ENCODE results near the gene CHTOP.

The CHTOP gene

GRCh38 chr1:153608742-153609584, 24.9 kb upstream of the CHTOP start (continued):
- no peak for TF ChIP-seq YY1 (tag by site-specific recombination; IDR thresholded peaks at IDR 0.05)
- TF ChIP-seq ZFHX2 (tag by site-specific recombination; conservative IDR thresholded peaks at IDR 0.05), result peak; percentile 54

GRCh38 chr1:153609585-153609907, 24.3 kb upstream of the CHTOP start:
- POLR2A ChIA-PET, result interaction anchor here (3.3 kb wide), 1 partner anchor 17 kb away, joined by 10 read pairs; the partner anchor contains the start of gene S100A13
- H3K27ac ChIP-seq (ENCODE audit: extremely low read depth, low read depth, low read length), result no peak overlapping the region

GRCh38 chr1:153610334-153610733, 23.5 kb upstream of the CHTOP start:
- H3K9me3 ChIP-seq (ENCODE audit: control insufficient read depth, insufficient read depth, low read depth, low read length), result no peaks in the 10 kb centered on the region
- no peaks in the 10 kb centered on the region for H3K4me1 ChIP-seq (ENCODE audit: control insufficient read depth, insufficient read depth, low read length)
- no peak overlapping the region for H3K4me3 ChIP-seq (ENCODE audit: low read depth, low read length)
- ChIA-PET POLR2A (interaction anchor here (1.1 to 3.3 kb wide), 2 partner anchors 16 to 20 kb away, joined by 3 to 10 read pairs; partner anchors contain the start of gene S100A13), CTCF (interaction anchor here (1.2 to 1.3 kb wide), 2 partner anchors 12 to 17 kb away, joined by 3 read pairs; partner anchors contain the start of gene S100A13)
- no peaks in the 10 kb centered on the region for H3K36me3 ChIP-seq (ENCODE audit: control insufficient read depth in 2 of 2, insufficient read depth in 1 of 2, low read length in 2 of 2)
- H3K27ac ChIP-seq (ENCODE audit: extremely low read depth, low read depth, low read length), result no peak overlapping the region
- no peak for TF ChIP-seq ZNF521 (tag by site-specific recombination; IDR thresholded peaks at IDR 0.05)
- no peak for TF ChIP-seq ZNF544 (tag by site-specific recombination; IDR thresholded peaks at IDR 0.05)
- no peak for TF ChIP-seq ZNF548 (tag by site-specific recombination; IDR thresholded peaks at IDR 0.05)
- TF ChIP-seq ZNF776 (tag by site-specific recombination; IDR thresholded peaks at IDR 0.05; ENCODE audit: borderline replicate concordance), result no peak
- no peak for TF ChIP-seq PRDM1 (tag by site-specific recombination; IDR thresholded peaks at IDR 0.05)
- peak; percentile 76; the same call in 1 of the 2 replicates for TF ChIP-seq KLF17 (tag by site-specific recombination; IDR thresholded peaks at IDR 0.05)
- peak; percentile 4; the same call in 1 of the 2 replicates for TF ChIP-seq EGR2 (tag by site-specific recombination; IDR thresholded peaks at IDR 0.05; ENCODE audit: low read depth)
- TF ChIP-seq ZNF561 (tag by site-specific recombination; IDR thresholded peaks at IDR 0.05; ENCODE audit: borderline replicate concordance), result no peak
- TF ChIP-seq ZFP41 (tag by site-specific recombination; IDR thresholded peaks at IDR 0.05; ENCODE audit: borderline replicate concordance), result no peak
- no peak for TF ChIP-seq OSR2 (tag by site-specific recombination; IDR thresholded peaks at IDR 0.05)
- TF ChIP-seq ZNF114 (tag by site-specific recombination; IDR thresholded peaks at IDR 0.05), result no peak
- TF ChIP-seq TCF7L2 (IDR thresholded peaks at IDR 0.05; ENCODE audit: borderline replicate concordance, low read depth, low read length), result no peak
- TF ChIP-seq ZNF133 (tag by site-specific recombination; IDR thresholded peaks at IDR 0.05), result no peak
- peak; percentile 34; the same call in 1 of the 2 replicates for TF ChIP-seq ZBTB11 (tag by site-specific recombination; conservative IDR thresholded peaks at IDR 0.05; ENCODE audit: low read depth)

More at GRCh38 chr1:153609585-153609907, 24.3 kb upstream of the CHTOP start:
- H3K9me3 ChIP-seq (ENCODE audit: control insufficient read depth, insufficient read depth, low read depth, low read length), result no peaks in the 10 kb centered on the region
- TF ChIP-seq ZNF514 (tag by site-specific recombination; IDR thresholded peaks at IDR 0.05), result no peak
- no peak for TF ChIP-seq ZNF174 (tag by site-specific recombination; IDR thresholded peaks at IDR 0.05)
- no peak for TF ChIP-seq ZNF529 (tag by site-specific recombination; IDR thresholded peaks at IDR 0.05; ENCODE audit: insufficient replicate concordance)
- no peak for TF ChIP-seq ZNF37A (tag by site-specific recombination; IDR thresholded peaks at IDR 0.05)
- no peak for TF ChIP-seq ZNF18 (tag by site-specific recombination; IDR thresholded peaks at IDR 0.05)
- no peak for TF ChIP-seq OVOL3 (tag by site-specific recombination; IDR thresholded peaks at IDR 0.05)
- TF ChIP-seq ZNF274 (IDR thresholded peaks at IDR 0.05; ENCODE audit: low read length), result no peak
- TF ChIP-seq ZNF274 (tag by site-specific recombination; IDR thresholded peaks at IDR 0.05; ENCODE audit: borderline replicate concordance), result no peak
- no peak for TF ChIP-seq ZNF791 (tag by site-specific recombination; IDR thresholded peaks at IDR 0.05)
- TF ChIP-seq PRDM6 (tag by site-specific recombination; IDR thresholded peaks at IDR 0.05), result no peak
- TF ChIP-seq ZNF24 (tag by site-specific recombination; IDR thresholded peaks at IDR 0.05), result no peak
- CTCF ChIA-PET, result interaction anchor here (0.6 to 1.3 kb wide), 2 partner anchors 13 to 630 kb away, joined by 3 read pairs; no protein-coding TSS in a partner anchor
- no peaks in the 10 kb centered on the region for H3K36me3 ChIP-seq (ENCODE audit: control insufficient read depth in 2 of 2, insufficient read depth in 1 of 2, low read length in 2 of 2)
- H3K4me3 ChIP-seq (ENCODE audit: low read depth, low read length), result no peak overlapping the region
- H3K4me1 ChIP-seq (ENCODE audit: control insufficient read depth, insufficient read depth, low read length), result no peaks in the 10 kb centered on the region
